Measurements from ENCODE around the gene POU2F3.

POU2F3 gene

GRCh38 chr11:120219938-120220746, 19.8 kb upstream of the POU2F3 start:
- Histone ChIP-seq H3K79me2 (ENCODE audit: insufficient read depth, low read length) (no peaks in the 10 kb centered on the region), H4K20me1 (ENCODE audit: insufficient read depth, low read length) (no peaks in the 10 kb centered on the region), H3K27ac (ENCODE audit: low read depth, low read length, poor library complexity, severe bottlenecking) (no peak overlapping the region), H3K4me3 (ENCODE audit: low read depth, low read length, poor library complexity, severe bottlenecking) (no peak overlapping the region), H3K9ac (ENCODE audit: low read length) (no peak overlapping the region), H3K27me3 (ENCODE audit: insufficient read depth, low read length) (no peaks in the 10 kb centered on the region), H3K36me3 (ENCODE audit: insufficient read depth, low read length) (no peaks in the 10 kb centered on the region), H3K9me3 (ENCODE audit: low read length) (no peaks in the 10 kb centered on the region), H3K9me2 (ENCODE audit: low read depth, low read length) (no peaks in the 10 kb centered on the region), H2AFZ (ENCODE audit: low read length) (no peak overlapping the region), H3K4me2 (ENCODE audit: low read length) (no peak overlapping the region), H3F3A (ENCODE audit: insufficient read depth, low read length) (no peaks in the 10 kb centered on the region), H3K4me1 (ENCODE audit: insufficient read depth, low read length, severe bottlenecking) (no peaks in the 10 kb centered on the region)
- TF ChIP-seq EZH2 (IDR thresholded peaks at IDR 0.05; ENCODE audit: borderline replicate concordance, low read length) (no peak), CTCF (IDR thresholded peaks at IDR 0.05; ENCODE audit: low read length) (no peak)

- Histone ChIP-seq H3F3A (ENCODE audit: insufficient read depth, low read length) (no peaks in the 10 kb centered on the region), H3K9ac (ENCODE audit: low read length) (no peak overlapping the region), H3K9me2 (ENCODE audit: low read depth, low read length) (no peaks in the 10 kb centered on the region), H3K79me2 (ENCODE audit: insufficient read depth, low read length) (no peaks in the 10 kb centered on the region), H3K36me3 (ENCODE audit: insufficient read depth, low read length) (no peaks in the 10 kb centered on the region), H3K4me2 (ENCODE audit: low read length) (no peak overlapping the region), H4K20me1 (ENCODE audit: insufficient read depth, low read length) (no peaks in the 10 kb centered on the region), H3K9me3 (ENCODE audit: low read length) (no peaks in the 10 kb centered on the region), H3K4me1 (ENCODE audit: insufficient read depth, low read length, severe bottlenecking) (no peaks in the 10 kb centered on the region), H3K27me3 (ENCODE audit: insufficient read depth, low read length) (no peaks in the 10 kb centered on the region), H2AFZ (ENCODE audit: low read length) (no peak overlapping the region), H3K4me3 (ENCODE audit: low read depth, low read length, poor library complexity, severe bottlenecking) (no peak overlapping the region), H3K27ac (ENCODE audit: low read depth, low read length, poor library complexity, severe bottlenecking) (no peak overlapping the region)
- no peak for TF ChIP-seq CTCF (IDR thresholded peaks at IDR 0.05; ENCODE audit: low read length)
- no peak for TF ChIP-seq EZH2 (IDR thresholded peaks at IDR 0.05; ENCODE audit: borderline replicate concordance, low read length)
Observed at GRCh38 chr11:120220747-120221037, 19.2 kb upstream of the POU2F3 start.

GRCh38 chr11:120221115-120221752, 18.7 kb upstream of the POU2F3 start:
- no peaks in the 10 kb centered on the region for H3K36me3 ChIP-seq (ENCODE audit: insufficient read depth, low read length)
- no peak overlapping the region for H2AFZ ChIP-seq (ENCODE audit: low read length)
- H3K4me3 ChIP-seq (ENCODE audit: low read depth, low read length, poor library complexity, severe bottlenecking) = no peak overlapping the region
- no peak overlapping the region for H3K4me2 ChIP-seq (ENCODE audit: low read length)
- H3K27ac ChIP-seq (ENCODE audit: low read depth, low read length, poor library complexity, severe bottlenecking) = no peak overlapping the region
- no peaks in the 10 kb centered on the region for H4K20me1 ChIP-seq (ENCODE audit: insufficient read depth, low read length)
- TF ChIP-seq EZH2 (IDR thresholded peaks at IDR 0.05; ENCODE audit: borderline replicate concordance, low read length) (no peak), CTCF (IDR thresholded peaks at IDR 0.05; ENCODE audit: low read length) (no peak)
- H3F3A ChIP-seq (ENCODE audit: insufficient read depth, low read length) = no peaks in the 10 kb centered on the region
- no peak overlapping the region for H3K9ac ChIP-seq (ENCODE audit: low read length)
- H3K79me2 ChIP-seq (ENCODE audit: insufficient read depth, low read length) = no peaks in the 10 kb centered on the region
- no peaks in the 10 kb centered on the region for H3K9me2 ChIP-seq (ENCODE audit: low read depth, low read length)
- no peaks in the 10 kb centered on the region for H3K9me3 ChIP-seq (ENCODE audit: low read length)
- H3K27me3 ChIP-seq (ENCODE audit: insufficient read depth, low read length) = no peaks in the 10 kb centered on the region
- H3K4me1 ChIP-seq (ENCODE audit: insufficient read depth, low read length, severe bottlenecking) = no peaks in the 10 kb centered on the region

Data from OCI-LY1 (cell line).